GM12891 (cell line): ENCODE data around the gene S100A4.

ENCODE experiments used
- PAX5 ChIP-seq: IDR thresholded peaks from 2 replicates; pipeline ENCODE4 v1.6.1; 2011; ENCODE audit warnings: low read length, moderate library complexity, mild to moderate bottlenecking; ENCODE audit not compliant: insufficient read depth, severe bottlenecking
- POLR2A ChIP-seq: IDR thresholded peaks from 2 replicates; pipeline ENCODE4 v1.6.1; 2011; ENCODE audit warnings: low read depth, low read length, control low read depth
- POLR2AphosphoS5 ChIP-seq: IDR thresholded peaks from 2 replicates; pipeline ENCODE4 v1.6.1; 2011; ENCODE audit warnings: low read depth, low read length, control low read depth
- POU2F2 ChIP-seq: IDR thresholded peaks from 2 replicates; pipeline ENCODE4 v1.6.1; 2011; ENCODE audit warnings: low read depth, mild to moderate bottlenecking, control low read depth, low read length, moderate library complexity
- SPI1 ChIP-seq: IDR thresholded peaks from 2 replicates; pipeline ENCODE4 v1.6.1; 2011; ENCODE audit warnings: low read depth, low read length, control low read depth
- TAF1 ChIP-seq: IDR thresholded peaks from 2 replicates; pipeline ENCODE4 v1.6.1; 2011; ENCODE audit warnings: low read depth, low read length, control low read depth

DNA sequence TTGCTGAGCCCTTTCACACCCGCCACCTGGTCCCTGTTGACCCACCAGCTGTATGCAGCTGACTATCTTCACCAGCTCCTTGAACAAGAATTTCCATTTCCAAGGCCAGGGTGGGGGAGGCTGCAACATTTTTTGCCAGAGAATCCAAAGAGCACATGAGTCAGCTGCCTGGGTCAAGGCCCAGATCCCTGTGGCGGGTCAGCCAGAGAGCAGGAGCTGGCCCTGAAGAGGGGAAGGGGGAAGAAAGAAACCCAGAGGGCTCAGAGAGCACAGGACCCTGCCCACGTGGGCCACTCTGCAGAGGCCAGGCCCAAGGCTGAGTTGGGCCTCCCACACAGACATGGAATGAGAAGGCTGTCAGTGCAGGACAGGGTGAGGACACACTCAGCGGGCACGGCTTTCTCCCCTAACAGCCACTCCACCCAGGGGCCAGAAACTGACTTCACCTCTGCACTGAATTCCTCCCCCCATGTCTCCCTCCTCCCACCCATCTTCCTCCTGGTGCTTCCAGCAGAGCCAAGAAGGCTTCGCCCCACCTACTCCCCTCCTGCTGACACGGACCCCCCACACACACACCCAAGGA is 38.7 kb downstream of the S100A4 start:
- TF ChIP-seq POLR2AphosphoS5 (no peak), POLR2A (no peak), TAF1 (no peak), POU2F2 (no peak), SPI1 (no peak), PAX5 (no peak)
